Lower leg skin (tissue), 4 donors: ENCODE results near the gene ELMO3. TPM values are rescaled to one million over a fixed set of nuclear protein-coding genes. Genes with fewer than 3 reads are reported as not detected.

Experiments used
- DNase-seq, 2 donors: peaks; one replicate each; pipeline ENCODE4 v3.0.0-alpha.2; 2019; ENCODE audit warnings: low spot score in 2 of 2
- H3K4me3 ChIP-seq: fragments of 200-600 bp; sonication (generic); 2 replicates; pipeline ENCODE4 v1.5.1; 2017; ENCODE audit warnings: mild to moderate bottlenecking, low read depth; ENCODE audit not compliant: poor library complexity, severe bottlenecking
- CTCF ChIP-seq, 3 donors: fragments of 450-650 bp; IDR thresholded peaks; one replicate each; pipeline ENCODE4 v1.5.1; 2016; ENCODE audit warnings: antibody characterized with exemption in 3 of 3, mild to moderate bottlenecking in 3 of 3, moderate library complexity in 2 of 3
- POLR2A ChIP-seq, 2 donors: fragments of 450-650 bp; IDR thresholded peaks; one replicate each; pipeline ENCODE4 v1.6.1; 2016 to 2017; ENCODE audit warnings: antibody characterized with exemption in 2 of 2, mild to moderate bottlenecking in 1 of 2, moderate library complexity in 1 of 2
- WGBS, 2 donors: methylation state at CpG; one replicate each; pipeline ENCODE4 v1.1.5; 2018; 5-methylcytosine and 5-hydroxymethylcytosine counted together
- intact Hi-C: fragments of 100-400 bp; cut with DNase I; formaldehyde crosslinking; loops from one replicate; pipeline ENCODE4 v1.15.0; 2023; ENCODE audit warnings: low total_unique reads
- total RNA-seq, 4 donors: library from RNA; depleted of rRNA; stranded (reverse); fragments of >200 nt; gene quantifications; one replicate each; pipeline ENCODE4 v1.1.0, GENCODE V29; 2016

Gene ELMO3
- total RNA-seq, 4 donors from 2014 or later: 37.2 to 62.2 (median 51.6) TPM

- TF ChIP-seq POLR2A (IDR thresholded peaks at IDR 0.05): no peak
- TF ChIP-seq CTCF (IDR thresholded peaks at IDR 0.05): no peak
- intact Hi-C loops: no loop called here
- DNase-seq: no peak
- 100% methylated on average over 1 of the region's 1 CpG for WGBS, 2 donors
- H3K4me3 ChIP-seq: no peak overlapping the region
Observed at GRCh38 chr16:67196881-67197280, 2.0 kb upstream of the ELMO3 start.

- 77 to 85% methylated on average over 6 of the region's 6 CpGs for whole genome bisulfite sequencing, 2 donors
- no peak for DNase-seq
- H3K4me3 ChIP-seq: no peak overlapping the region
- no peak for TF ChIP-seq CTCF (IDR thresholded peaks at IDR 0.05)
- no peak for TF ChIP-seq POLR2A (IDR thresholded peaks at IDR 0.05)
- intact Hi-C loops: no loop called here
Observed at GRCh38 chr16:67197704-67198103, 1.2 kb upstream of the ELMO3 start.

GRCh38 chr16:67198238-67198734, 645 bp upstream of the ELMO3 start:
- intact Hi-C loops: no loop called here
- DNase-seq: no peak
- WGBS, 2 donors: 39 to 59% methylated on average over 11 to 12 of the region's 12 CpGs
- TF ChIP-seq POLR2A (IDR thresholded peaks at IDR 0.05) (no peak), CTCF (IDR thresholded peaks at IDR 0.05) (no peak)
- no peak overlapping the region for H3K4me3 ChIP-seq

GRCh38 chr16:67199808-67200198, 872 bp downstream of the ELMO3 start:
- no peak overlapping the region for H3K4me3 ChIP-seq
- DNase-seq: no peak
- intact Hi-C loops: no loop called here
- no peak for TF ChIP-seq POLR2A (IDR thresholded peaks at IDR 0.05)
- no peak for TF ChIP-seq CTCF (IDR thresholded peaks at IDR 0.05)
- WGBS, 2 donors: 29 to 51% methylated on average over 21 to 22 of the region's 22 CpGs

- no peak for DNase-seq
- WGBS, 2 donors: 81 to 86% methylated on average over 5 to 7 of the region's 8 CpGs
- TF ChIP-seq POLR2A (IDR thresholded peaks at IDR 0.05) (no peak), CTCF (IDR thresholded peaks at IDR 0.05) (no peak)
- intact Hi-C loops: no loop called here
- H3K4me3 ChIP-seq: no peak overlapping the region
Observed at GRCh38 chr16:67200491-67200890, 1.6 kb downstream of the ELMO3 start.
